Transverse colon (tissue), 4 donors: ENCODE data around the gene RASSF3. TPM values are rescaled to one million over a fixed set of nuclear protein-coding genes. Genes with fewer than 3 reads are reported as not detected.
"Not testable (repeated sequence)": the region's sequence is repeated elsewhere in the genome, so short reads cannot be mapped to it uniquely, and the experiment has no call there.

Experiments used
- DNase-seq: peaks from one replicate; pipeline ENCODE4 v3.0.0-alpha.2; 2019
- H3K27ac ChIP-seq, 4 donors: fragments of 200-600 bp; sonication (generic); 2 replicates each; pipeline ENCODE4 v1.5.1; 2016 to 2018; ENCODE audit warnings: inconsistent platforms in 4 of 4
- H3K27me3 ChIP-seq: fragments of 200-600 bp; sonication (generic); 2 replicates; pipeline ENCODE4 v1.5.1; 2017; ENCODE audit warnings: inconsistent platforms
- H3K36me3 ChIP-seq, 4 donors: fragments of 200-600 bp; sonication (generic); 2 replicates each; pipeline ENCODE4 v1.5.1; 2017 to 2019; ENCODE audit warnings: inconsistent platforms in 4 of 4
- H3K4me1 ChIP-seq, 4 donors: fragments of 200-600 bp; sonication (generic); 2 replicates each; pipeline ENCODE4 v1.5.1; 2017 to 2020; ENCODE audit warnings: inconsistent platforms in 4 of 4
- H3K4me3 ChIP-seq, 4 donors: fragments of 200-600 bp; sonication (generic); 1 replicate in 1 of 4; 2 replicates in 3 of 4; pipeline versions ENCODE4 v1.5.1 to v1.6.1; 2017 to 2019; ENCODE audit warnings: inconsistent platforms in 4 of 4
- H3K9me3 ChIP-seq, 2 donors: fragments of 200-600 bp; sonication (generic); 2 replicates each; pipeline ENCODE4 v1.5.1; 2017 to 2019; ENCODE audit warnings: inconsistent platforms in 2 of 2
- CTCF ChIP-seq, 5 experiments: fragments of 200-600 bp in 3 of 5; fragments of 450-650 bp in 2 of 5; sonication (generic) in 3 of 5; IDR thresholded peaks; 1 replicate in 2 of 5; 2 replicates in 3 of 5; pipeline ENCODE4 v1.5.1; 2016 to 2017; ENCODE audit warnings: antibody characterized with exemption in 5 of 5, inconsistent platforms in 3 of 5, mild to moderate bottlenecking in 2 of 5, moderate library complexity in 1 of 5
- EP300 ChIP-seq: sonication (generic); formaldehyde crosslinking; IDR thresholded peaks from one replicate; pipeline ENCODE4 v1.6.1; 2017; ENCODE audit warnings: antibody characterized with exemption, low read depth
- POLR2A ChIP-seq: fragments of 450-650 bp; IDR thresholded peaks from one replicate; pipeline ENCODE4 v1.6.1; 2016; ENCODE audit warnings: antibody characterized with exemption, mild to moderate bottlenecking, moderate library complexity
- POLR2AphosphoS5 ChIP-seq, 3 donors: sonication (generic); formaldehyde crosslinking; IDR thresholded peaks; one replicate each; pipeline ENCODE4 v1.6.1; 2016; ENCODE audit warnings: antibody characterized with exemption in 3 of 3
- WGBS, 2 donors: methylation state at CpG; one replicate each; pipeline ENCODE4 v1.1.5; 2018; ENCODE audit warnings: low coverage in 1 of 2; 5-methylcytosine and 5-hydroxymethylcytosine counted together
- in situ Hi-C, 4 donors: fragments of 200-750 bp; cut with MboI; loops; one replicate each; pipeline versions ENCODE4 v1.15.0 to v1.15.1; 2017; ENCODE audit warnings: low sequenced_read_pairs in 3 of 4, low pct_ligation_motif_present in 1 of 4, low pct_unique_long_range_greater_than_20kb in 1 of 4
- intact Hi-C: fragments of 100-400 bp; cut with DNase I; formaldehyde crosslinking; loops from one replicate; pipeline ENCODE4 v1.15.1; 2023; ENCODE audit warnings: low total_unique reads
- total RNA-seq, 4 donors: library from RNA; depleted of rRNA; stranded (reverse); fragments of >200 nt; gene quantifications; one replicate each; pipeline ENCODE4 v1.1.0, GENCODE V29; 2016

The RASSF3 gene
- total RNA-seq, 4 donors from 2014 or later, result 41.6 to 83.2 (median 62.5) TPM

- H3K9me3 ChIP-seq, result peaks cover 10 to 13% of the 10 kb centered on the region in 2 donors
- WGBS, 2 donors, result 73 to 83% methylated on average over 1 to 4 of the region's 4 CpGs
- in situ Hi-C loops (no loop called here), intact Hi-C loops (no loop called here)
- DNase-seq, result no peak
- H3K27me3 ChIP-seq, result no peaks in the 10 kb centered on the region
- no peak for TF ChIP-seq POLR2AphosphoS5 (IDR thresholded peaks at IDR 0.05)
- H3K4me1 ChIP-seq, result no peaks in the 10 kb centered on the region
- no peaks in the 10 kb centered on the region for H3K36me3 ChIP-seq
- H3K27ac ChIP-seq, result no peak overlapping the region
- no peak overlapping the region for H3K4me3 ChIP-seq
Measured at GRCh38 chr12:64578566-64578965, 31.7 kb upstream of the RASSF3 start.

- TF ChIP-seq CTCF (IDR thresholded peaks at IDR 0.05) (no peak), EP300 (no peak), POLR2AphosphoS5 (IDR thresholded peaks at IDR 0.05) (no peak), POLR2A (no peak)
- Histone ChIP-seq H3K36me3 (no peaks in the 10 kb centered on the region), H3K4me3 (no peak overlapping the region), H3K27ac (no peak overlapping the region), H3K4me1 (peaks cover 0 to 3% (median 0%) of the 10 kb centered on the region in 4 donors), H3K9me3 (no peaks in the 10 kb centered on the region), H3K27me3 (no peaks in the 10 kb centered on the region)
- in situ Hi-C loops (no loop called here), intact Hi-C loops (no loop called here)
- WGBS, 2 donors, result 68 to 72% methylated on average over 2 of the region's 2 CpGs
- no peak for DNase-seq
Measured at GRCh38 chr12:64580681-64581080, 29.6 kb upstream of the RASSF3 start.

GRCh38 chr12:64582114-64582513 lies 28.2 kb upstream of the RASSF3 start:
- DNase-seq, result no peak
- TF ChIP-seq POLR2A, result no peak
- TF ChIP-seq CTCF (IDR thresholded peaks at IDR 0.05), result no peak
- no peak for TF ChIP-seq EP300
- TF ChIP-seq POLR2AphosphoS5 (IDR thresholded peaks at IDR 0.05), result no peak
- no peaks in the 10 kb centered on the region for H3K27me3 ChIP-seq
- WGBS, 2 donors, result 14 to 34% methylated on average over 1 to 3 of the region's 3 CpGs
- in situ Hi-C loops, result no loop called here
- H3K36me3 ChIP-seq, result no peaks in the 10 kb centered on the region
- intact Hi-C loops, result no loop called here
- no peak overlapping the region for H3K4me3 ChIP-seq
- H3K27ac ChIP-seq, result no peak overlapping the region
- peaks cover 0 to 3% (median 0%) of the 10 kb centered on the region in 4 donors for H3K4me1 ChIP-seq
- no peaks in the 10 kb centered on the region for H3K9me3 ChIP-seq

GRCh38 chr12:64582862-64583261 lies 27.4 kb upstream of the RASSF3 start:
- Histone ChIP-seq H3K36me3 (no peaks in the 10 kb centered on the region), H3K4me3 (no peak overlapping the region), H3K4me1 (peaks cover 0 to 3% (median 0%) of the 10 kb centered on the region in 4 donors), H3K9me3 (no peaks in the 10 kb centered on the region), H3K27ac (no peak overlapping the region), H3K27me3 (no peaks in the 10 kb centered on the region)
- 77 to 87% methylated on average over 2 to 3 of the region's 3 CpGs for WGBS, 2 donors
- no peak for DNase-seq
- in situ Hi-C loops, result no loop called here
- TF ChIP-seq EP300 (no peak), POLR2AphosphoS5 (IDR thresholded peaks at IDR 0.05) (no peak), POLR2A (no peak), CTCF (IDR thresholded peaks at IDR 0.05) (no peak)
- intact Hi-C loops, result no loop called here

GRCh38 chr12:64583395-64583770 lies 26.9 kb upstream of the RASSF3 start:
- H3K27me3 ChIP-seq, H3K4me1 ChIP-seq, intact Hi-C loops, H3K9me3 ChIP-seq, in situ Hi-C loops, H3K36me3 ChIP-seq, DNase-seq: not testable (repeated sequence)
- peak overlapping the region in 1 of 4 donors; percentile 16 for H3K27ac ChIP-seq
- peak overlapping the region in 1 of 4 donors; percentile 3 for H3K4me3 ChIP-seq
- 82 to 88% methylated on average over 2 to 7 of the region's 7 CpGs for WGBS, 2 donors
